GM21526 (cell line): ENCODE data around the gene AGBL4.
A peak's percentile ranks its signal among the peaks of the same experiment; 100 is the strongest.
"Not testable (repeated sequence)": the region's sequence is repeated elsewhere in the genome, so short reads cannot be mapped to it uniquely, and the experiment has no call there.

Experiments used
- ATAC-seq: cut with Tn5 transposase; IDR thresholded peaks from one replicate; pipeline ENCODE4 v1.9.1; 2021; ENCODE audit warnings: moderate library complexity; ENCODE audit not compliant: unreplicated experiment, low FRiP score

AGBL4 gene

GRCh38 chr1:48530727-48531351, 1492.9 kb downstream of the AGBL4 start:
- ATAC-seq, result peak; percentile 93

DNA sequence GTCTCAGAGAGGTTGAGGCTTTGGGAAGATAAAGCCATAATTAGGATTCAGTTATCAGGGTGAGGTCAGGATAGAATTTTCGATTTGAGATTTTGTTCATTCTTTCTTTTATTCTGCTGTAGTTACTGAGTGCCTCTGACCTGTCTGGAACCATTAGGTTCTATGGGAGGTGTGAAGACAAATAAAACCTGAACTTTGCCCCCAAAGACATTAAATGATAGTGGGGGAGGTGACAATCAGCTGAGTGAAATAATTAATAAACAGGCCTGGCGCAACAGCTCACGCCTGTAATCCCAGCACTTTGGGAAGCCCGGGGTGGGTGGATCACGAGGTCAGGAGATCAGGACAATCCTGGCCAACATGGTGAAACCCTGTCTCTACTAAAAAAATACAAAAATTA, 1496.7 kb downstream of the AGBL4 start:
- no peak for ATAC-seq

DNA sequence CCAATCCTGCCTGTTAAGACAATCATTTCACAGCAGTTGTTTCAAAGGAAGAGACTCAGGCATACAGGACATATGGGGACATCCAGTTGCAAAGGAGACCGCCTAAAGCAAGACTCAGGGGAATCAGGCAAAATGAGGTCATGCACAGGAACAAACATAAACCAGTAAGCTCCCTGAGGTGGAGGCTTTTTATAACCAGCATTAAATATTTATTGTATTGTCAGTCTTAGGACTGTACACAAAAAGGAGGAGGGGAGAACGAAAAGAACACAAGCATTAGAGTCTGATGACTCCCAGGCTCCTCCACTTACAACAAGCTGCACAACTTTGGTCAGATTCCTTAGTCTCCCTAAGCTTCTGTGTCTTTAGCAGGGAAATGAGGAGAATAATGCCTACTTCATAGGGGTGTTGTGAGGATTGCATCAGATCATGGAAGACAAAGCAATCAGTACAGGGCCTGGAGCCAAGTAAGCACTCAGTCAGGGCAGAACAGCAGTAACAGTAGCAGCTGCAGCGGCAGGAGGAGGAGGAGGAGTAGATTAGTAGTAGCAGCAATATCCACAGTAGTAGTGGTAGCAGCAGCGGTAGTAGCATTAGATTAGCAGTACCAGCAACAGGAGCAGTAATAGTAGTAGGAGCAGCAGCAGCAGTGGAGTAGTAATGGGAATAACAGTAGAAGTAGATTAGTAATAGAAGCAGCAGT, 1497.6 kb downstream of the AGBL4 start:
- no peak for ATAC-seq

DNA sequence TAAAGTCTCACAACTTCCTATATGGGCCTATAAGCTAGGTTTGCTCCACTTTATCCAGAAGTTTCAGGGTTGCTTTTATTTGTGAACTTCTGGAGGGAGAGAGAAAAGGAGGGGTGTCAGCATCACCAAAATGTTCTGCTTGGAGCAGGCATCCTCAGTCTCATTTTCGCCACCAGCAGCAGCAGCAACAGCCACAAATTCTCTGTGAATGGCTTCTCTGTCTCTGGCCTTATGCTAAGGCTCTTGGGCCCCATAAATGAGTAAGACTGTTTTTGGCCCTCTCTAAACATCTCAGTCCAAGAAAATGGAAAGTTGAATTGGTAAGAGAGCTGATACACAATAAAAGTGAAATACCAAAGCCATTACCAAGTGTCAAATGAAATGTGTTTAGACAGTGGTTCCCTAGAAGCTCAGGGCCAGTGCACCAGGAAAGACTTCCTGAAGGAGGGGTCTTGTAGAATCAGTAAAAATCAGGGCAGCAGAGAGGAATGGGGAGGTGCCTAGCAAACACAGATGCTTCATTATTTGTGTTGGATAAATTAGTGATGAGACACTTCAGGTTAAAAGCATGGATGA, 1498.8 kb downstream of the AGBL4 start:
- ATAC-seq, result no peak

- no peak for ATAC-seq
Observed at GRCh38 chr1:48523558-48523957, 1500.2 kb downstream of the AGBL4 start.

- not testable (repeated sequence) for ATAC-seq
Observed at GRCh38 chr1:48519896-48520295, 1503.9 kb downstream of the AGBL4 start.

- ATAC-seq, result no peak
Observed at GRCh38 chr1:48506870-48507269, 1516.9 kb downstream of the AGBL4 start.

- ATAC-seq, result no peak
Observed at GRCh38 chr1:48500541-48501450, 1523.0 kb downstream of the AGBL4 start.

GRCh38 chr1:48499211-48499735, 1524.5 kb downstream of the AGBL4 start:
- ATAC-seq, result no peak

DNA sequence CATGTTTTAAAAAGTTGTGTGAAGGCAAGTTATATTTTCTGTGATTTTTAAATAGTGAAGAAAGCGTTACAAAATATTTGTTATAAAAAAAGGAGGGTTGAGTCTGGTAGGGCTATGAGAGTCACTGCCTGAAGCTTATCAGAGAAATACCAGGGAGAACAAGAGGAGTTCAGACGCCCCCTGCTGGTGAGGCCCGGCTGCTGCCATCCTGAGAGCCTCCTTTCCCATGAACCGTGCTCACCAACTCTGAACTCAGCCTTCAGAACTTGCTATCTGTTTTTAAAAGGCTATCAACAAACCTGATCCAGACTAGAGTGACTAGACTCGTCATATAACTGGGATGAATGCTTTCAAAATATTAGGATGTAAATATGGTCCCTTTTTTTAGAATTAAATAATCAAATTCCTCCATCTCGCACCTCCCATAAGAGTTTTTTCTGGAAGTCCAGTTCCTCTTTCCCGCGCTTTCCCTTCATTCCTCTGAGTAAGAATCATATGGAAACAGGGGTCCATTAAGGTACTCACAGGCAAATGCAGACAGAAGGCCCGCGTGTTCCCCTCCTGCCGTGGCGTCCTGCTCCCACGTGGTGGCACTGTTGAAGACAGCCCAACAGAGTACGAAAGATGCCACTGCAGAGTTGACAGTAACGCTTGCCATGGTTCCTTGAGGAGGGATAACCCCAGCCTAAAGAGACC, 1525.5 kb downstream of the AGBL4 start:
- ATAC-seq, result peak; percentile 91

GRCh38 chr1:48495911-48496310, 1527.8 kb downstream of the AGBL4 start:
- no peak for ATAC-seq

GRCh38 chr1:48495166-48495565, 1528.6 kb downstream of the AGBL4 start:
- ATAC-seq, result no peak

DNA sequence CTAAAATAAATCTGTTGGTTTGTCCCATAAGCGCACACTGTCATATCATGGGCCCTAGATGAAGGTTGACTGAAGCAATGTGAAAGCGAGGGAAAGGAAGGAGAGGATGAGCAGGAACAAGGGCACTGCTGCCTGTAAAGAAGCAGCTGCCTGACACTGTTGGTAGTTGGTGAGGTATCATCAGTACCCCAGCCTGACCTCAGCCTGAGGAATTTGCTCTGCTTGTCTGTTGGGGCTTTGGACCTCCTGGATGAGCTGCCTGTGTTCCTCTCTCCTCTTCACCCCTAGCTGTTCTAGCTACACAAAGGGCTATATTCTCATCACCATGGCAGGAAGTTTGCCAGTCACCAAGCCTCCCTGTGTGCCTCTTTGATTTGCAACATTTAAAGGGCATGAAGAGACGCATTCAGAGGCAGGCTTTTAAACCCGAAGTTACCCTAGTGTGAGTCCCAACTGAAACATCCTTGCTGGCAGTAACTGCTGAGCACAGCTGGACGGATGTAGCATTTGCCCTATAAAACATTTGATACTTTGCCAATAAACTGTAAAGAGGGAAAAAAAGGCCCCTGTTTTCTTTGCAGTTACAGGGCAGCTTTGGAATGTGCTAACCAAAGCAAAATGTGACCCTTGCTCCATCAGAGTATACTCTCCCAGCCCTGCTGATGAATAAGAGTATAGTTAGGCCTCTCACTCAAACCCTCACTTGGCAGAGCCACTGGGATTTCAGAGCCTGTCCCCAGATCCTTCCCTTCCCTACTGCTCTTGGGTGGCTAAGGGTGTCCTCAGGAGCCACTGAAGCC, 1529.6 kb downstream of the AGBL4 start:
- no peak for ATAC-seq

- no peak for ATAC-seq
Observed at GRCh38 chr1:48493041-48493440, 1530.7 kb downstream of the AGBL4 start.

- ATAC-seq, result no peak
Observed at GRCh38 chr1:48492392-48492791, 1531.4 kb downstream of the AGBL4 start.

GRCh38 chr1:48488721-48489120, 1535.0 kb downstream of the AGBL4 start:
- no peak for ATAC-seq
